Vagina (tissue), 2 donors: ENCODE data around the gene MORN3. TPM values are rescaled to one million over a fixed set of nuclear protein-coding genes. Genes with fewer than 3 reads are reported as not detected.

Experiments used
- DNase-seq, 2 donors: peaks; one replicate each; pipeline ENCODE4 v3.0.0-alpha.2; 2017; ENCODE audit errors: extremely low spot score in 2 of 2
- H3K27ac ChIP-seq: fragments of 200-600 bp; sonication (generic); one replicate; pipeline ENCODE4 v1.5.1; 2019
- H3K27me3 ChIP-seq: fragments of 200-600 bp; sonication (generic); one replicate; pipeline ENCODE4 v1.5.1; 2019
- H3K36me3 ChIP-seq, 2 donors: fragments of 200-600 bp; sonication (generic); one replicate each; pipeline ENCODE4 v1.5.1; 2017 to 2019
- H3K4me1 ChIP-seq: fragments of 200-600 bp; sonication (generic); one replicate; pipeline ENCODE4 v1.5.1; 2019
- H3K4me3 ChIP-seq, 2 donors: fragments of 200-600 bp; sonication (generic); 1 replicate in 1 of 2; 2 replicates in 1 of 2; pipeline ENCODE4 v1.5.1; 2016 to 2019
- H3K9me3 ChIP-seq: fragments of 200-600 bp; sonication (generic); one replicate; pipeline ENCODE4 v1.5.1; 2019
- POLR2A ChIP-seq, 2 donors: fragments of 450-650 bp; IDR thresholded peaks; one replicate each; pipeline ENCODE4 v1.6.1; 2017; ENCODE audit warnings: antibody characterized with exemption in 2 of 2, mild to moderate bottlenecking in 2 of 2, moderate library complexity in 2 of 2
- POLR2AphosphoS5 ChIP-seq, 2 donors: sonication (generic); formaldehyde crosslinking; IDR thresholded peaks; one replicate each; pipeline ENCODE4 v1.9.0; 2017; ENCODE audit warnings: antibody characterized with exemption in 2 of 2, mild to moderate bottlenecking in 2 of 2, low read depth in 1 of 2; ENCODE audit not compliant: insufficient read depth in 1 of 2
- intact Hi-C: fragments of 100-400 bp; cut with DNase I; formaldehyde crosslinking; loops from one replicate; pipeline ENCODE4 v1.15.1; 2023
- small RNA-seq: library from RNA; depleted of rRNA; stranded (forward); fragments of <200 nt; gene quantifications from one replicate; pipeline ENCODE3, GENCODE V24; 2016
- total RNA-seq: library from RNA; depleted of rRNA; stranded (reverse); fragments of >200 nt; gene quantifications from one replicate; pipeline ENCODE4 v1.2.3, GENCODE V29; 2016
- TF ChIP-seq, protein P1 (sequence below), 3 experiments: fragments of 450-650 bp in 2 of 3; fragments of 200-600 bp in 1 of 3; sonication (generic) in 1 of 3; IDR thresholded peaks; one replicate each; pipeline ENCODE4 v1.5.1; 2017 to 2019; ENCODE audit warnings: antibody characterized with exemption in 3 of 3, mild to moderate bottlenecking in 2 of 3, moderate library complexity in 2 of 3

Gene MORN3
- total RNA-seq, 1 donor from 2014 or later = not detected

DNA sequence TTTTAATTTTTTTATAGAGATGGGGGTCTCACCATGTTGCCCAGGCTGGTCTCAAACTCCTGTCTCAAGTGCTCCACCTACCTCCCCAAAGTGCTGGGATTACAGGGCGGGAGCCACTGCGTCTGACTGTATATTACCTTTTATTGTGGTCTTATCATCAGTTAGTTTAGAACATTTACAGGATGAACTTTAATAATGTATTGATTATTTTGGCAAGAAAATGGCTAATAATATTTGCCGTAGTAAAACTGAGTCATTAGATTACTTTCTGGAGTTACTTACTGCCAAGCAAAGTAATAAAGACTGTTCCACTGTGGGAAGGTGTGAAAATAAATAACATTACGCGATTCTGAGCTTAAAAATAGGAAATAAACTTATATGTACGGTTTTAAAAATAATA is 66.7 kb downstream of the MORN3 start:
- intact Hi-C loops = no loop called here
- no peak for TF ChIP-seq POLR2A (IDR thresholded peaks at IDR 0.05)
- TF ChIP-seq, protein P1, sequence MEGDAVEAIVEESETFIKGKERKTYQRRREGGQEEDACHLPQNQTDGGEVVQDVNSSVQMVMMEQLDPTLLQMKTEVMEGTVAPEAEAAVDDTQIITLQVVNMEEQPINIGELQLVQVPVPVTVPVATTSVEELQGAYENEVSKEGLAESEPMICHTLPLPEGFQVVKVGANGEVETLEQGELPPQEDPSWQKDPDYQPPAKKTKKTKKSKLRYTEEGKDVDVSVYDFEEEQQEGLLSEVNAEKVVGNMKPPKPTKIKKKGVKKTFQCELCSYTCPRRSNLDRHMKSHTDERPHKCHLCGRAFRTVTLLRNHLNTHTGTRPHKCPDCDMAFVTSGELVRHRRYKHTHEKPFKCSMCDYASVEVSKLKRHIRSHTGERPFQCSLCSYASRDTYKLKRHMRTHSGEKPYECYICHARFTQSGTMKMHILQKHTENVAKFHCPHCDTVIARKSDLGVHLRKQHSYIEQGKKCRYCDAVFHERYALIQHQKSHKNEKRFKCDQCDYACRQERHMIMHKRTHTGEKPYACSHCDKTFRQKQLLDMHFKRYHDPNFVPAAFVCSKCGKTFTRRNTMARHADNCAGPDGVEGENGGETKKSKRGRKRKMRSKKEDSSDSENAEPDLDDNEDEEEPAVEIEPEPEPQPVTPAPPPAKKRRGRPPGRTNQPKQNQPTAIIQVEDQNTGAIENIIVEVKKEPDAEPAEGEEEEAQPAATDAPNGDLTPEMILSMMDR (IDR thresholded peaks at IDR 0.05) = no peak
- no peak for TF ChIP-seq POLR2AphosphoS5 (IDR thresholded peaks at IDR 0.05; ENCODE audit: insufficient read depth in 1 of 2, low read depth in 1 of 2)
- no peak overlapping the region for H3K4me3 ChIP-seq
- H3K9me3 ChIP-seq = no peaks in the 10 kb centered on the region
- no peak overlapping the region for H3K27ac ChIP-seq
- no peaks in the 10 kb centered on the region for H3K4me1 ChIP-seq
- H3K36me3 ChIP-seq = no peaks in the 10 kb centered on the region
- H3K27me3 ChIP-seq = no peaks in the 10 kb centered on the region
- DNase-seq = no peak

DNA sequence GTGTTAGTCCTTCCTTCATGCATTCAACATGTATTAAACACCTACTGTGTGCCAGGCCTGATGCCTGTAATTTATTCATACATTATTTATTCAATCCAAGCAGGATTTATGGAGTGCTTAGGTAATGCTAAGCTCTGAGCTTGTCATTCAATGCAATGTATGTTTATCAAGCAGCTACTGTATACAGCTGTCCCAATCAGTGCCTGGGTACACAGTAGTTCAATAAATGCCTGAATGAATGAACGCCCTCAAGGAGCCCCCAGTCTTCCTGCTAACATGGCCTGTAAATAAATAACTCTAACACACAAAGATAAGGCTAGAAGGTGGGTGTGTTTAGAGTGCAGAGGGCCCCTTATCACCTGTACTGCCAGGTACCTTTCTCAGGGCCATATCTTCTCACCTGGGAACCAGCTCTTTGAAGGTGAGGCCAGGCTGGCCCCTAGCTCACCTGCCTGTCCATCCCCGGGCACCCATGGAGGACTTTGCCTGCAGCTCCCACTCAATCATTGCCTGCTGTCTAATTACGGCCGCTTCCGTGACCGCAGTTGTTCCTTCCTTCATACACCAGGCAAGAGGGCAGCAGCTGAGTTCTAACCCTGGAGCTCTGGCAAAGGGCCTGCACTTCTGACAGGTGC is 68.6 kb downstream of the MORN3 start:
- no peaks in the 10 kb centered on the region for H3K27me3 ChIP-seq
- no peaks in the 10 kb centered on the region for H3K9me3 ChIP-seq
- H3K27ac ChIP-seq = no peak overlapping the region
- H3K4me1 ChIP-seq = no peaks in the 10 kb centered on the region
- no peak for DNase-seq
- no peaks in the 10 kb centered on the region for H3K36me3 ChIP-seq
- intact Hi-C loops = no loop called here
- TF ChIP-seq POLR2AphosphoS5 (IDR thresholded peaks at IDR 0.05; ENCODE audit: insufficient read depth in 1 of 2, low read depth in 1 of 2) (no peak), POLR2A (IDR thresholded peaks at IDR 0.05) (no peak)
- TF ChIP-seq, protein P1 (IDR thresholded peaks at IDR 0.05) = no peak
- H3K4me3 ChIP-seq = no peak overlapping the region

Small RNAs within 50 kb of the gene (small RNA-seq; reads per million reads assigned to genes)
- not detected for gene RNU6-1004P

Other genes starting within 250 kb of the MORN3 start
- 18.9 TPM for gene KDM2B, start 88.6 kb downstream of the MORN3 start, total RNA-seq
- gene ORAI1, start 43.1 kb downstream of the MORN3 start, total RNA-seq = 18.2 TPM
- 3.9 TPM for gene TMEM120B, start 43.1 kb upstream of the MORN3 start, total RNA-seq
- 16.5 TPM for gene RHOF, start 124.0 kb upstream of the MORN3 start, total RNA-seq
- 10.6 TPM for gene SETD1B, start 134.4 kb upstream of the MORN3 start, total RNA-seq
- gene HPD, start 189.2 kb upstream of the MORN3 start, total RNA-seq = not detected
- gene PSMD9, start 219.1 kb upstream of the MORN3 start, total RNA-seq = 46.2 TPM
- gene CFAP251, start 248.9 kb upstream of the MORN3 start, total RNA-seq = 8.8 TPM